Parathyroid adenoma (tissue), 2 donors: ENCODE results near the gene ALK.

Experiments used
- H2AFZ ChIP-seq: fragments of 300-600 bp; sonication (generic); one replicate; pipeline ENCODE4 v1.7.0; 2017; ENCODE audit warnings: antibody characterized with exemption, mild to moderate bottlenecking
- H3K27ac ChIP-seq: fragments of 300-600 bp; sonication (generic); one replicate; pipeline ENCODE4 v1.7.0; 2017
- H3K27me3 ChIP-seq: fragments of 300-600 bp; sonication (generic); one replicate; pipeline ENCODE4 v1.7.0; 2017; ENCODE audit warnings: low read length; ENCODE audit not compliant: control insufficient read depth, insufficient read depth
- H3K36me3 ChIP-seq: fragments of 300-600 bp; sonication (generic); one replicate; pipeline ENCODE4 v1.7.0; 2017; ENCODE audit warnings: low read length; ENCODE audit not compliant: control insufficient read depth, insufficient read depth
- H3K4me1 ChIP-seq: fragments of 300-600 bp; sonication (generic); one replicate; pipeline ENCODE4 v1.7.0; 2017; ENCODE audit warnings: control low read depth
- H3K4me2 ChIP-seq: fragments of 300-600 bp; sonication (generic); one replicate; pipeline ENCODE4 v1.7.0; 2017; ENCODE audit warnings: low read length
- H3K4me3 ChIP-seq: fragments of 300-600 bp; sonication (generic); one replicate; pipeline ENCODE4 v1.7.0; 2017; ENCODE audit warnings: low read depth, low read length
- H3K79me2 ChIP-seq: fragments of 300-600 bp; sonication (generic); one replicate; pipeline ENCODE4 v1.7.0; 2017; ENCODE audit warnings: control low read depth
- H3K9ac ChIP-seq: fragments of 300-600 bp; sonication (generic); one replicate; pipeline ENCODE4 v1.7.0; 2017; ENCODE audit warnings: mild to moderate bottlenecking
- H3K9me3 ChIP-seq: fragments of 300-600 bp; sonication (generic); one replicate; pipeline ENCODE4 v1.7.0; 2017; ENCODE audit warnings: low read length; ENCODE audit not compliant: control insufficient read depth
- TF ChIP-seq, protein P1 (sequence below): fragments of 300-600 bp; sonication (generic); IDR thresholded peaks from one replicate; pipeline ENCODE4 v1.7.0; 2017; ENCODE audit warnings: antibody characterized with exemption, mild to moderate bottlenecking
- donor health status: primary hyperparathyroidism.

The ALK gene

DNA sequence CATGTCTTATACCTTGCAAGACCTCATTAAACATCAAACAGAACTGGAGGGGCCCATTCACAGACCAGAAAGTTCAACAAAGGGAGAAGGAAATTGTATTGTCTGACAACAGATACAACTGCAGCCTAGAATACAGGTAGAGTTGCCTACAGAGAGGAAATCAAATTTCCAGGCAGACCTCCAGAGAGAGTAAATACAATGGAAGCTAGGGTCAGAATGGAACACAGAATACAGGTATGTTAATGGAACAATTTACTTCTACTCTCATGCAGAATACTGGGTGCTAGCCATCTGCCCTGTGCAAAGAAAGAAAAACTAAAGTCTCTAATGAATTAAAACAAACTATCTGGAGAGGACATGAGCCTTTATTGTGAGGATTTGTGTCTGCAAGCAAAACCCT is 31.6 kb upstream of the ALK start:
- no peak overlapping the region for H3K27ac ChIP-seq
- H3K4me2 ChIP-seq, result no peak overlapping the region
- no peak overlapping the region for H3K9ac ChIP-seq
- no peaks in the 10 kb centered on the region for H3K9me3 ChIP-seq
- no peak overlapping the region for H3K4me3 ChIP-seq
- H3K79me2 ChIP-seq, result no peaks in the 10 kb centered on the region
- TF ChIP-seq, protein P1, sequence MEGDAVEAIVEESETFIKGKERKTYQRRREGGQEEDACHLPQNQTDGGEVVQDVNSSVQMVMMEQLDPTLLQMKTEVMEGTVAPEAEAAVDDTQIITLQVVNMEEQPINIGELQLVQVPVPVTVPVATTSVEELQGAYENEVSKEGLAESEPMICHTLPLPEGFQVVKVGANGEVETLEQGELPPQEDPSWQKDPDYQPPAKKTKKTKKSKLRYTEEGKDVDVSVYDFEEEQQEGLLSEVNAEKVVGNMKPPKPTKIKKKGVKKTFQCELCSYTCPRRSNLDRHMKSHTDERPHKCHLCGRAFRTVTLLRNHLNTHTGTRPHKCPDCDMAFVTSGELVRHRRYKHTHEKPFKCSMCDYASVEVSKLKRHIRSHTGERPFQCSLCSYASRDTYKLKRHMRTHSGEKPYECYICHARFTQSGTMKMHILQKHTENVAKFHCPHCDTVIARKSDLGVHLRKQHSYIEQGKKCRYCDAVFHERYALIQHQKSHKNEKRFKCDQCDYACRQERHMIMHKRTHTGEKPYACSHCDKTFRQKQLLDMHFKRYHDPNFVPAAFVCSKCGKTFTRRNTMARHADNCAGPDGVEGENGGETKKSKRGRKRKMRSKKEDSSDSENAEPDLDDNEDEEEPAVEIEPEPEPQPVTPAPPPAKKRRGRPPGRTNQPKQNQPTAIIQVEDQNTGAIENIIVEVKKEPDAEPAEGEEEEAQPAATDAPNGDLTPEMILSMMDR, result no peak
- no peaks in the 10 kb centered on the region for H3K27me3 ChIP-seq
- no peaks in the 10 kb centered on the region for H3K4me1 ChIP-seq
- no peak overlapping the region for H2AFZ ChIP-seq
- no peaks in the 10 kb centered on the region for H3K36me3 ChIP-seq

GRCh38 chr2:29951576-29951975 is 30.2 kb upstream of the ALK start:
- Histone ChIP-seq H3K36me3 (no peaks in the 10 kb centered on the region), H3K27me3 (no peaks in the 10 kb centered on the region), H3K27ac (no peak overlapping the region), H3K79me2 (no peaks in the 10 kb centered on the region), H3K9ac (no peak overlapping the region), H3K4me1 (no peaks in the 10 kb centered on the region), H3K4me2 (no peak overlapping the region), H3K4me3 (no peak overlapping the region), H2AFZ (no peak overlapping the region), H3K9me3 (no peaks in the 10 kb centered on the region)
- TF ChIP-seq, protein P1, result no peak

DNA sequence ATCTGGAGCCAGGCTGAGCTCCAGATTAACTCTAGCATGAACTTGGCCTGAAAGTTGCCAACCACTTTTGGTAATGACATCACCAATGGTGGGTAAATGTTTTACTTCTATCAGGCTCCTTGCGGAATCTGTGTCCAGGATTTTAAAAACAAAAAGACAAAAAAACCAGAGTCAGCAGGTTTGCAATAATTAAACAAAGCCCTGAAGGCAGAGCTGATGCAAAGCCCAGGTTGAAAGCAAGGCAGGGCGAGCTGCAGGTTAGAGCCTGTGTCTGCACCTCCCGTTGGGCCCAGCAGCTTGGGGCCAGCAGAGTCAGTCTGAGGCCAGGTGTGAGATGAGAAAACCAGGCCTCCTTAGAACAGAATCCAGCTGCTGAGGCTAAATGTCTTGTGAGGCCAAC is 29.1 kb upstream of the ALK start:
- peak overlapping the region; percentile 38 for H2AFZ ChIP-seq
- no peaks in the 10 kb centered on the region for H3K4me1 ChIP-seq
- H3K9me3 ChIP-seq, result no peaks in the 10 kb centered on the region
- H3K4me3 ChIP-seq, result no peak overlapping the region
- H3K36me3 ChIP-seq, result no peaks in the 10 kb centered on the region
- no peak overlapping the region for H3K27ac ChIP-seq
- no peaks in the 10 kb centered on the region for H3K79me2 ChIP-seq
- H3K4me2 ChIP-seq, result no peak overlapping the region
- no peak overlapping the region for H3K9ac ChIP-seq
- TF ChIP-seq, protein P1, result no peak
- no peaks in the 10 kb centered on the region for H3K27me3 ChIP-seq

DNA sequence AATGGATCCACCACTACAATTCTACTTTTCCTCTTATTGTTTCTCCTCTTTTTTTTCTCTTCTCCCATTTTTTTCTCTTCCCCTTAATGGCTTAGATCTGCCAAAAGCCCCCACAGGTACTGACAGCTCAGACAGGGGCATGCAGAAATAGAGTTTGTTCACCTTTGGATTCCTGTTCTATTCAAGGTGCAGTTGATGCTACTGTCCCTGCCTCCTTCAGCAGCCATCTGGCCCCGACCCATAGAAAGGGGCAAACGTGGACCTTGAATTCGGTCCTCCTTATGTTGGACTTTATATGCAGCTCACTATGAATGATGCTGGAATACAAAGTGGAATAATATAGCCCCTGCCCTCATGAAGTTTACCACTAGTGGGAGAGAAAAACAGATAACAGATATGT is 27.7 kb upstream of the ALK start:
- TF ChIP-seq, protein P1, result no peak
- H3K79me2 ChIP-seq, result no peaks in the 10 kb centered on the region
- no peak overlapping the region for H3K27ac ChIP-seq
- no peak overlapping the region for H3K4me2 ChIP-seq
- no peaks in the 10 kb centered on the region for H3K9me3 ChIP-seq
- H3K36me3 ChIP-seq, result no peaks in the 10 kb centered on the region
- no peaks in the 10 kb centered on the region for H3K27me3 ChIP-seq
- H3K4me3 ChIP-seq, result no peak overlapping the region
- no peak overlapping the region for H2AFZ ChIP-seq
- H3K4me1 ChIP-seq, result no peaks in the 10 kb centered on the region
- no peak overlapping the region for H3K9ac ChIP-seq

GRCh38 chr2:29946505-29946904 is 25.1 kb upstream of the ALK start:
- H3K4me1 ChIP-seq, result no peaks in the 10 kb centered on the region
- H3K27me3 ChIP-seq, result no peaks in the 10 kb centered on the region
- no peak overlapping the region for H2AFZ ChIP-seq
- no peaks in the 10 kb centered on the region for H3K9me3 ChIP-seq
- no peak overlapping the region for H3K4me2 ChIP-seq
- no peak overlapping the region for H3K27ac ChIP-seq
- no peak overlapping the region for H3K9ac ChIP-seq
- H3K79me2 ChIP-seq, result no peaks in the 10 kb centered on the region
- TF ChIP-seq, protein P1, result no peak
- no peaks in the 10 kb centered on the region for H3K36me3 ChIP-seq
- H3K4me3 ChIP-seq, result no peak overlapping the region
